H9 (cell line): ENCODE data around the gene GATA6. TPM values are rescaled to one million over a fixed set of nuclear protein-coding genes. Genes with fewer than 3 reads are reported as not detected.

ENCODE experiments used
- DNase-seq: peaks from one replicate; pipeline ENCODE4 v3.0.0-alpha.2; 2017
- H2AFZ ChIP-seq: one replicate; pipeline ENCODE4 v1.6.1; 2013; ENCODE audit warnings: mild to moderate bottlenecking, low read length, control low read depth, moderate library complexity
- H2AK5ac ChIP-seq: 2 replicates; pipeline ENCODE4 v1.6.1; 2013; ENCODE audit warnings: low read length, control low read depth, mixed read lengths; ENCODE audit not compliant: insufficient read length
- H2BK120ac ChIP-seq: one replicate; pipeline ENCODE4 v1.6.1; 2013; ENCODE audit warnings: low read depth, mild to moderate bottlenecking, low read length, control low read depth, inconsistent platforms; ENCODE audit not compliant: poor library complexity, severe bottlenecking
- H2BK12ac ChIP-seq: 2 replicates; pipeline ENCODE4 v1.6.1; 2013; ENCODE audit warnings: low read length, control low read depth, mixed read lengths, low read depth; ENCODE audit not compliant: insufficient read length
- H2BK15ac ChIP-seq: 2 replicates; pipeline ENCODE4 v1.6.1; 2013; ENCODE audit warnings: low read depth, low read length, control low read depth
- H2BK20ac ChIP-seq: one replicate; pipeline ENCODE4 v1.6.1; 2013; ENCODE audit warnings: low read depth, mild to moderate bottlenecking, low read length, control low read depth, inconsistent platforms; ENCODE audit not compliant: poor library complexity, severe bottlenecking
- H2BK5ac ChIP-seq: 2 replicates; pipeline ENCODE4 v1.6.1; 2013; ENCODE audit warnings: low read length, control low read depth, mixed read lengths; ENCODE audit not compliant: insufficient read length
- H3K14ac ChIP-seq: 2 replicates; pipeline ENCODE4 v1.6.1; 2013; ENCODE audit warnings: low read length, control low read depth; ENCODE audit not compliant: insufficient read depth
- H3K18ac ChIP-seq: 2 replicates; pipeline ENCODE4 v1.6.1; 2013; ENCODE audit warnings: low read depth, mild to moderate bottlenecking, mixed read lengths, low read length, control low read depth; ENCODE audit not compliant: insufficient read length
- H3K23ac ChIP-seq: 2 replicates; pipeline ENCODE4 v1.6.1; 2013; ENCODE audit warnings: low read length, control low read depth, mixed read lengths, low read depth; ENCODE audit not compliant: insufficient read length
- H3K23me2 ChIP-seq: 2 replicates; pipeline ENCODE4 v1.6.1; 2013; ENCODE audit warnings: low read depth, mild to moderate bottlenecking, mixed read lengths, low read length, control low read depth; ENCODE audit not compliant: insufficient read length, poor library complexity, severe bottlenecking
- H3K27ac ChIP-seq: 2 replicates; pipeline ENCODE4 v1.5.1; 2013; ENCODE audit warnings: low read length, control low read depth, mixed read lengths, low read depth; ENCODE audit not compliant: insufficient read length
- H3K27me3 ChIP-seq: 2 replicates; pipeline ENCODE4 v1.6.1; 2013; ENCODE audit warnings: low read length, control low read depth, inconsistent platforms; ENCODE audit not compliant: insufficient read depth
- H3K4ac ChIP-seq: 2 replicates; pipeline ENCODE4 v1.6.1; 2013; ENCODE audit warnings: low read depth, mild to moderate bottlenecking, control low read depth, inconsistent platforms, low read length, moderate library complexity
- H3K4me1 ChIP-seq: 2 replicates; pipeline ENCODE4 v1.6.1; 2013; ENCODE audit warnings: low read length, control low read depth, inconsistent platforms; ENCODE audit not compliant: insufficient read depth
- H3K4me2 ChIP-seq: 2 replicates; pipeline ENCODE4 v1.6.1; 2013; ENCODE audit warnings: low read length, control low read depth, mixed read lengths; ENCODE audit not compliant: insufficient read length, insufficient read depth
- H3K56ac ChIP-seq: 2 replicates; pipeline ENCODE4 v1.6.1; 2013; ENCODE audit warnings: low read depth, mild to moderate bottlenecking, mixed read lengths, low read length, control low read depth; ENCODE audit not compliant: insufficient read length
- H3K79me1 ChIP-seq: 2 replicates; pipeline ENCODE4 v1.6.1; 2013; ENCODE audit warnings: low read depth, mild to moderate bottlenecking, moderate library complexity, low read length, control low read depth, inconsistent platforms; ENCODE audit not compliant: insufficient read depth, poor library complexity, severe bottlenecking
- H3K79me2 ChIP-seq: 2 replicates; pipeline ENCODE4 v1.6.1; 2013; ENCODE audit warnings: low read length, control low read depth, inconsistent platforms; ENCODE audit not compliant: insufficient read depth
- H3K9ac ChIP-seq: 2 replicates; pipeline ENCODE4 v1.6.1; 2013; ENCODE audit warnings: low read length, control low read depth, mixed read lengths; ENCODE audit not compliant: insufficient read length; ENCODE audit errors: extremely low read depth
- H3K9me3 ChIP-seq: one replicate; pipeline ENCODE4 v1.6.1; 2013; ENCODE audit warnings: low read depth, low read length, inconsistent platforms; ENCODE audit not compliant: control insufficient read depth
- H3T11ph ChIP-seq: one replicate; pipeline ENCODE4 v1.6.1; 2013; ENCODE audit warnings: mild to moderate bottlenecking, low read length, control low read depth, inconsistent platforms
- H4K20me1 ChIP-seq: one replicate; pipeline ENCODE4 v1.6.1; 2013; ENCODE audit not compliant: control insufficient read depth, insufficient read length, insufficient read depth
- H4K5ac ChIP-seq: 2 replicates; pipeline ENCODE4 v1.6.1; 2013; ENCODE audit warnings: low read depth, mild to moderate bottlenecking, mixed read lengths, low read length, control low read depth; ENCODE audit not compliant: insufficient read length
- H4K8ac ChIP-seq: replicated peaks from 2 replicates; pipeline ENCODE4 v1.6.1; 2013; ENCODE audit warnings: low read length, control low read depth, mixed read lengths, low read depth; ENCODE audit not compliant: insufficient read length
- H4K91ac ChIP-seq: 2 replicates; pipeline ENCODE4 v1.6.1; 2013; ENCODE audit warnings: low read depth, mild to moderate bottlenecking, moderate library complexity, mixed read lengths, low read length, control low read depth; ENCODE audit not compliant: insufficient read length
- H3K27ac Mint-ChIP-seq, 3 experiments: 2 replicates in 2 of 3; 3 replicates in 1 of 3; pipeline ENCODE4 v1.8.0; 2020 to 2021; ENCODE audit warnings: mixed read lengths in 3 of 3, mild to moderate bottlenecking in 1 of 3, moderate library complexity in 1 of 3
- H3K27me3 Mint-ChIP-seq: 2 replicates; pipeline ENCODE4 v1.8.0; 2021; ENCODE audit warnings: low read depth, mild to moderate bottlenecking, moderate library complexity, mixed read lengths
- H3K36me3 Mint-ChIP-seq, 3 experiments: 2 replicates in 2 of 3; 3 replicates in 1 of 3; pipeline ENCODE4 v1.8.0; 2020 to 2021; ENCODE audit warnings: low read depth in 3 of 3, mixed read lengths in 3 of 3; ENCODE audit not compliant: insufficient read depth in 1 of 3
- H3K4me1 Mint-ChIP-seq, 2 experiments: 2 replicates each; pipeline ENCODE4 v1.8.0; 2020; ENCODE audit warnings: mixed read lengths in 2 of 2
- H3K4me3 Mint-ChIP-seq, 2 experiments: 2 replicates in 1 of 2; 3 replicates in 1 of 2; pipeline ENCODE4 v1.8.0; 2020 to 2021; ENCODE audit warnings: mild to moderate bottlenecking in 2 of 2, mixed read lengths in 2 of 2, moderate library complexity in 1 of 2
- H3K9me3 Mint-ChIP-seq, 2 experiments: 2 replicates in 1 of 2; 3 replicates in 1 of 2; pipeline ENCODE4 v1.8.0; 2020; ENCODE audit warnings: mild to moderate bottlenecking in 2 of 2, mixed read lengths in 2 of 2, moderate library complexity in 1 of 2
- WGBS: extraction: QIAGEN DNeasy Blood & Tissue Kit; methylation state at CpG from one replicate; pipeline ENCODE4 v1.1.7; 2013; ENCODE audit warnings: missing lambda C conversion rate, low lambda C conversion rate, mixed read lengths; ENCODE audit not compliant: insufficient read length; ENCODE audit errors: extremely low coverage; 5-methylcytosine and 5-hydroxymethylcytosine counted together
- total RNA-seq: library from RNA; stranded (reverse); gene quantifications from 2 replicates; pipeline ENCODE4 v1.2.1, GENCODE V29; 2021
- TF ChIP-seq, protein P1 (sequence below): fragments of 200-600 bp; sonication (generic); conservative IDR thresholded peaks from 3 replicates; pipeline ENCODE4 v1.8.0; 2021; ENCODE audit warnings: antibody characterized with exemption, mild to moderate bottlenecking

GATA6 gene
- total RNA-seq, 1 experiment from 2014 or later, result not detected

DNA sequence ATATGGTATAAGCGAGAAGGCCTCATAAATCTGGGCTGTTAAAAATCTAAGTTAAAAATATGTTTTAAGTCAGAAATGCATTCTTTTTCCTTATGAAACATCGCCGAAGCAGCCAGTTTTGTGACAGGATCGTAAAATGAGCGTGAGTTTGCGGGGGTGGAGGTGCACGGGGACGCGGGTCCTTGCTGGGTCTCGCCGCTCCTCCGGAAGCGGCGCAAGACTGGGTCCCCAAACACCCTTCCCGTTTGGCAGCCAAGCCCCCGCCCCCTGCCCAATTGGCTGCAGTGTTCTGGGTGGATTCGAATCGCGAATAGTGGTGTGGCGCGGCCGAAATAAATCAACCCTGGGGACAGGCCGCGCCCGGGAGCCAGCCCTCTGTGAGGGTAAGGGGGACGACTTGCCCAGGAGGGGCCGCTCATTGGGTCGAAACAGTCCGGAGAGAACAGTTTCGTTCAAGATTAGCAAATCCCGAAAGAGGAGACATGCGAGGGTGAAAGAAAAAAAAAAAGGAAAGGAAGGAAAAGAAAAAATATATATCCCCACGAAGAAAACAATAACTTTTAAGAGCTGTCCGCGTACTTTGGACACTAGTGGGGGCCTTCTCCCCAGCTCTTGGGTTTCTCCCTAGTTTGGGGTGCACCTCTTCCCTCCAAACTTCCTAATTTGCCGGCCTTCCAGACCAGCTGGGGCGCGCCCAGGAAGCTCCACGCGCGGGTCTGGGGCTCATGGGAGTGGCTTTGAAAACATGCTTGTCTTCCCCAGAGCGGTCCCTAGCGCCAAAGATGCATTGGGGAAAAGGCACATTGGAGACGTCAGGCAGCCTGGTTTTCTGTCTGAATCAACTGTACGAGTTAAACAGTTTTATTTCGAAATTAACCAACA, 3.1 kb upstream of the GATA6 start:
- no peaks in the 10 kb centered on the region for H4K20me1 ChIP-seq
- H3K9me3 ChIP-seq, result no peaks in the 10 kb centered on the region
- peaks cover 97% of the 10 kb centered on the region for H3K27me3 Mint-ChIP-seq
- peaks cover 31 to 39% of the 10 kb centered on the region in 2 experiments for H3K4me1 Mint-ChIP-seq
- 0 out of 2 replicates have a peak, but pooled peaks cover 2% of the 10 kb centered on the region for H3K4me1 ChIP-seq
- no peak overlapping the region for H2BK15ac ChIP-seq
- H3K27ac Mint-ChIP-seq, result no peak overlapping the region
- H2BK20ac ChIP-seq, result no peak overlapping the region
- H3K18ac ChIP-seq, result no peak overlapping the region
- H4K91ac ChIP-seq, result no peak overlapping the region
- H3K9ac ChIP-seq, result no peak overlapping the region
- no peak overlapping the region for H3K4ac ChIP-seq
- H3K23ac ChIP-seq, result no peak overlapping the region
- H2BK12ac ChIP-seq, result no peak overlapping the region
- no peak overlapping the region for H2AK5ac ChIP-seq
- no peak overlapping the region for H2BK120ac ChIP-seq
- H3K27ac ChIP-seq, result no peak overlapping the region
- H4K5ac ChIP-seq, result no peak overlapping the region
- no peak overlapping the region for H3K56ac ChIP-seq
- H3K36me3 Mint-ChIP-seq, result no peaks in the 10 kb centered on the region; a peak in 1 of 7 replicates
- H3K4me2 ChIP-seq, result peak overlapping the region; percentile 39
- DNase-seq, result no peak
- WGBS, result no CpG with 5 or more reads among the region's 46 CpGs
- no peak overlapping the region for H4K8ac ChIP-seq
- no peak overlapping the region for H3T11ph ChIP-seq
- H3K4me3 Mint-ChIP-seq, result peak overlapping the region; percentile 40 to 74
- H3K79me2 ChIP-seq, result no peaks in the 10 kb centered on the region
- H3K27me3 ChIP-seq, result peaks cover 86% of the 10 kb centered on the region
- TF ChIP-seq, protein P1, sequence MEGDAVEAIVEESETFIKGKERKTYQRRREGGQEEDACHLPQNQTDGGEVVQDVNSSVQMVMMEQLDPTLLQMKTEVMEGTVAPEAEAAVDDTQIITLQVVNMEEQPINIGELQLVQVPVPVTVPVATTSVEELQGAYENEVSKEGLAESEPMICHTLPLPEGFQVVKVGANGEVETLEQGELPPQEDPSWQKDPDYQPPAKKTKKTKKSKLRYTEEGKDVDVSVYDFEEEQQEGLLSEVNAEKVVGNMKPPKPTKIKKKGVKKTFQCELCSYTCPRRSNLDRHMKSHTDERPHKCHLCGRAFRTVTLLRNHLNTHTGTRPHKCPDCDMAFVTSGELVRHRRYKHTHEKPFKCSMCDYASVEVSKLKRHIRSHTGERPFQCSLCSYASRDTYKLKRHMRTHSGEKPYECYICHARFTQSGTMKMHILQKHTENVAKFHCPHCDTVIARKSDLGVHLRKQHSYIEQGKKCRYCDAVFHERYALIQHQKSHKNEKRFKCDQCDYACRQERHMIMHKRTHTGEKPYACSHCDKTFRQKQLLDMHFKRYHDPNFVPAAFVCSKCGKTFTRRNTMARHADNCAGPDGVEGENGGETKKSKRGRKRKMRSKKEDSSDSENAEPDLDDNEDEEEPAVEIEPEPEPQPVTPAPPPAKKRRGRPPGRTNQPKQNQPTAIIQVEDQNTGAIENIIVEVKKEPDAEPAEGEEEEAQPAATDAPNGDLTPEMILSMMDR, result no peak
- no peaks in the 10 kb centered on the region; a peak in 2 of 5 replicates for H3K9me3 Mint-ChIP-seq
- no peak overlapping the region for H2BK5ac ChIP-seq
- H2AFZ ChIP-seq, result no peak overlapping the region
- no peak overlapping the region for H3K14ac ChIP-seq
- peaks cover 35% of the 10 kb centered on the region for H3K23me2 ChIP-seq
- no peaks in the 10 kb centered on the region for H3K79me1 ChIP-seq
